Activated CD8-positive, alpha-beta T cell treated with anti-CD3 and anti-CD28 coated beads for 36 hours (primary cell): ENCODE data around the gene FUT7. TPM values are rescaled to one million over a fixed set of nuclear protein-coding genes. Genes with fewer than 3 reads are reported as not detected.

Source experiments
- ATAC-seq: fragments of 200-7000 bp; cut with Tn5 transposase; one replicate; pipeline ENCODE4 v1.10.0; 2021; ENCODE audit warnings: mild to moderate bottlenecking, moderate library complexity
- CTCF ChIA-PET: fragments of 350-600 bp; sonication (Branson Sonifier 250); formaldehyde crosslinking; loops from one replicate; lab custom pipeline; 2021; ENCODE audit warnings: antibody characterized with exemption; lab: Charles Lee
- POLR2A ChIA-PET: fragments of 350-600 bp; sonication (Branson Sonifier 250); formaldehyde crosslinking; loops from one replicate; lab custom pipeline; 2021; ENCODE audit warnings: antibody characterized with exemption; lab: Charles Lee
- DNase-seq: peaks from one replicate; pipeline ENCODE4 v3.0.0-alpha.2; 2020
- H3K27ac Mint-ChIP-seq: one replicate; pipeline ENCODE4 v1.8.0; 2021; ENCODE audit warnings: mild to moderate bottlenecking, mixed read lengths
- H3K27me3 Mint-ChIP-seq: one replicate; pipeline ENCODE4 v1.8.0; 2021; ENCODE audit warnings: mixed read lengths
- H3K36me3 Mint-ChIP-seq: one replicate; pipeline ENCODE4 v1.8.0; 2021; ENCODE audit warnings: low read depth, mixed read lengths
- H3K4me1 Mint-ChIP-seq: one replicate; pipeline ENCODE4 v1.8.0; 2021; ENCODE audit warnings: low read depth, mixed read lengths
- H3K4me3 Mint-ChIP-seq: one replicate; pipeline ENCODE4 v1.8.0; 2021; ENCODE audit warnings: mild to moderate bottlenecking, moderate library complexity, mixed read lengths
- H3K9me3 Mint-ChIP-seq: one replicate; pipeline ENCODE4 v1.8.0; 2021; ENCODE audit warnings: mixed read lengths
- CTCF ChIP-seq: fragments of 200-600 bp; IDR thresholded peaks from one replicate; pipeline ENCODE4 v1.8.0; 2022; ENCODE audit warnings: antibody characterized with exemption, mild to moderate bottlenecking
- intact Hi-C: fragments of 100-400 bp; cut with micrococcal nuclease; formaldehyde crosslinking; loops from one replicate; pipeline ENCODE4 v1.10.0; 2022
- total RNA-seq, 2 experiments: library from RNA; stranded (reverse); gene quantifications; one replicate each; pipeline ENCODE4 v1.2.3, GENCODE V29; 2021

Gene FUT7
- total RNA-seq, 2 experiments from 2014 or later: 0.09 TPM; not detected in 1

GRCh38 chr9:137020771-137021567 is 10.9 kb downstream of the FUT7 start:
- no peaks in the 10 kb centered on the region for H3K27me3 Mint-ChIP-seq
- ChIA-PET CTCF (interaction anchor here (1.1 to 2.4 kb wide), 2 partner anchors 8 to 14 kb away, joined by 3 to 17 read pairs; no protein-coding TSS in a partner anchor), POLR2A (interaction anchor here (1.2 kb wide), 1 partner anchor 220 kb away, joined by 4 read pairs; the partner anchor contains the start of gene TUBB4B)
- no peaks in the 10 kb centered on the region for H3K4me1 Mint-ChIP-seq
- ATAC-seq (no peak), DNase-seq (no peak)
- H3K4me3 Mint-ChIP-seq: no peak overlapping the region
- H3K9me3 Mint-ChIP-seq: no peaks in the 10 kb centered on the region
- TF ChIP-seq CTCF: no peak
- no peaks in the 10 kb centered on the region for H3K36me3 Mint-ChIP-seq
- H3K27ac Mint-ChIP-seq: no peak overlapping the region
- intact Hi-C loops: no loop called here

GRCh38 chr9:137019891-137020683 is 11.8 kb downstream of the FUT7 start:
- H3K27me3 Mint-ChIP-seq: no peaks in the 10 kb centered on the region
- intact Hi-C loops: no loop called here
- no peaks in the 10 kb centered on the region for H3K9me3 Mint-ChIP-seq
- POLR2A ChIA-PET: interaction anchor here (0.9 to 1.2 kb wide), 2 partner anchors 186 to 221 kb away, joined by 3 to 4 read pairs; partner anchors contain the start of gene TUBB4B
- ATAC-seq (no peak), DNase-seq (no peak)
- no peak for TF ChIP-seq CTCF
- CTCF ChIA-PET: interaction anchor here (1.1 to 1.2 kb wide), 2 partner anchors 9 to 15 kb away, joined by 3 to 6 read pairs; no protein-coding TSS in a partner anchor
- no peak overlapping the region for H3K4me3 Mint-ChIP-seq
- H3K36me3 Mint-ChIP-seq: no peaks in the 10 kb centered on the region
- H3K4me1 Mint-ChIP-seq: no peaks in the 10 kb centered on the region
- no peak overlapping the region for H3K27ac Mint-ChIP-seq

GRCh38 chr9:137018761-137019559 is 12.9 kb downstream of the FUT7 start:
- H3K36me3 Mint-ChIP-seq: no peaks in the 10 kb centered on the region
- no peak for ATAC-seq
- intact Hi-C loops: no loop called here
- no peaks in the 10 kb centered on the region for H3K27me3 Mint-ChIP-seq
- DNase-seq: no peak
- H3K9me3 Mint-ChIP-seq: no peaks in the 10 kb centered on the region
- ChIA-PET POLR2A (interaction anchor here (1.1 kb wide), 1 partner anchor 26 kb away, joined by 3 read pairs; no protein-coding TSS in a partner anchor), CTCF (interaction anchor here (0.7 to 1.2 kb wide), 2 partner anchors 16 to 49 kb away, joined by 3 to 6 read pairs; no protein-coding TSS in a partner anchor)
- no peak overlapping the region for H3K27ac Mint-ChIP-seq
- no peak overlapping the region for H3K4me3 Mint-ChIP-seq
- no peak for TF ChIP-seq CTCF
- no peaks in the 10 kb centered on the region for H3K4me1 Mint-ChIP-seq

- Mint-ChIP-seq H3K36me3 (no peaks in the 10 kb centered on the region), H3K27ac (no peak overlapping the region), H3K27me3 (no peaks in the 10 kb centered on the region), H3K4me3 (no peak overlapping the region), H3K4me1 (no peaks in the 10 kb centered on the region), H3K9me3 (no peaks in the 10 kb centered on the region)
- DNase-seq: no peak
- ChIA-PET CTCF (interaction anchor here (1.3 kb wide), 1 partner anchor 11 kb away, joined by 6 read pairs; no protein-coding TSS in a partner anchor), POLR2A (interaction anchor here (0.7 to 1.1 kb wide), 2 partner anchors 8 to 25 kb away, joined by 3 read pairs; no protein-coding TSS in a partner anchor)
- intact Hi-C loops: no loop called here
- no peak for ATAC-seq
- TF ChIP-seq CTCF: no peak
Observed at GRCh38 chr9:137017791-137018497, 13.9 kb downstream of the FUT7 start.
